Loucy (cell line): ENCODE data around the gene DMRTB1.

Experiments used
- H2AFZ ChIP-seq: fragments of 200-600 bp; sonication (generic); 2 replicates; pipeline ENCODE4 v1.6.0; 2016; ENCODE audit warnings: antibody characterized with exemption, mild to moderate bottlenecking, low read length, moderate library complexity
- H3F3A ChIP-seq: fragments of 200-600 bp; 2 replicates; pipeline ENCODE4 v1.6.0; 2016; ENCODE audit warnings: antibody characterized with exemption, low read depth, mild to moderate bottlenecking
- H3K27me3 ChIP-seq: fragments of 200-600 bp; sonication (generic); 2 replicates; pipeline ENCODE4 v1.6.1; 2014; ENCODE audit warnings: low read length, mild to moderate bottlenecking; ENCODE audit not compliant: insufficient read depth, poor library complexity, severe bottlenecking
- H3K36me3 ChIP-seq: fragments of 200-600 bp; sonication (generic); 2 replicates; pipeline ENCODE4 v1.6.1; 2016; ENCODE audit warnings: low read length; ENCODE audit not compliant: insufficient read depth
- H3K4me1 ChIP-seq: fragments of 200-600 bp; sonication (generic); 2 replicates; pipeline ENCODE4 v1.5.1; 2014; ENCODE audit warnings: low read length, mild to moderate bottlenecking; ENCODE audit not compliant: insufficient read depth, poor library complexity, severe bottlenecking
- H3K4me2 ChIP-seq: fragments of 200-600 bp; sonication (generic); 2 replicates; pipeline ENCODE4 v1.6.0; 2014; ENCODE audit warnings: antibody characterized with exemption, low read length, low read depth, mild to moderate bottlenecking; ENCODE audit not compliant: poor library complexity, severe bottlenecking
- H3K4me3 ChIP-seq: fragments of 200-600 bp; sonication (generic); 2 replicates; pipeline ENCODE4 v1.5.1; 2014; ENCODE audit warnings: low read length, mild to moderate bottlenecking, mixed read lengths; ENCODE audit not compliant: poor library complexity, severe bottlenecking
- H3K79me2 ChIP-seq: fragments of 200-600 bp; sonication (generic); 2 replicates; pipeline ENCODE4 v1.6.1; 2014; ENCODE audit warnings: low read length; ENCODE audit not compliant: insufficient read depth
- H3K9ac ChIP-seq: fragments of 200-600 bp; sonication (generic); 2 replicates; pipeline ENCODE4 v1.6.0; 2014; ENCODE audit warnings: mild to moderate bottlenecking, low read depth, low read length, moderate library complexity; ENCODE audit not compliant: poor library complexity, severe bottlenecking
- H3K9me2 ChIP-seq: fragments of 200-600 bp; sonication (generic); replicated peaks from 2 replicates; pipeline ENCODE4 v1.6.1; 2016; ENCODE audit warnings: low read depth, low read length, mixed read lengths
- H3K9me3 ChIP-seq: fragments of 200-600 bp; sonication (generic); 2 replicates; pipeline ENCODE4 v1.6.1; 2014; ENCODE audit warnings: mild to moderate bottlenecking, antibody characterized with exemption, low read length, low read depth; ENCODE audit not compliant: insufficient read depth
- H4K20me1 ChIP-seq: fragments of 200-600 bp; sonication (generic); 2 replicates; pipeline ENCODE4 v1.6.0; 2014; ENCODE audit warnings: antibody characterized with exemption, low read length, mild to moderate bottlenecking; ENCODE audit not compliant: insufficient read depth, poor library complexity, severe bottlenecking
- EZH2phosphoT487 ChIP-seq: fragments of 200-600 bp; IDR thresholded peaks from 2 replicates; pipeline ENCODE4 v1.6.1; 2018; ENCODE audit warnings: antibody characterized with exemption, mild to moderate bottlenecking, moderate library complexity, borderline replicate concordance
- TF ChIP-seq, protein P1 (sequence below): fragments of 200-600 bp; sonication (generic); conservative IDR thresholded peaks from 2 replicates; pipeline ENCODE4 v1.5.1; 2014; ENCODE audit warnings: mild to moderate bottlenecking, antibody characterized with exemption, low read length

DMRTB1 gene

DNA sequence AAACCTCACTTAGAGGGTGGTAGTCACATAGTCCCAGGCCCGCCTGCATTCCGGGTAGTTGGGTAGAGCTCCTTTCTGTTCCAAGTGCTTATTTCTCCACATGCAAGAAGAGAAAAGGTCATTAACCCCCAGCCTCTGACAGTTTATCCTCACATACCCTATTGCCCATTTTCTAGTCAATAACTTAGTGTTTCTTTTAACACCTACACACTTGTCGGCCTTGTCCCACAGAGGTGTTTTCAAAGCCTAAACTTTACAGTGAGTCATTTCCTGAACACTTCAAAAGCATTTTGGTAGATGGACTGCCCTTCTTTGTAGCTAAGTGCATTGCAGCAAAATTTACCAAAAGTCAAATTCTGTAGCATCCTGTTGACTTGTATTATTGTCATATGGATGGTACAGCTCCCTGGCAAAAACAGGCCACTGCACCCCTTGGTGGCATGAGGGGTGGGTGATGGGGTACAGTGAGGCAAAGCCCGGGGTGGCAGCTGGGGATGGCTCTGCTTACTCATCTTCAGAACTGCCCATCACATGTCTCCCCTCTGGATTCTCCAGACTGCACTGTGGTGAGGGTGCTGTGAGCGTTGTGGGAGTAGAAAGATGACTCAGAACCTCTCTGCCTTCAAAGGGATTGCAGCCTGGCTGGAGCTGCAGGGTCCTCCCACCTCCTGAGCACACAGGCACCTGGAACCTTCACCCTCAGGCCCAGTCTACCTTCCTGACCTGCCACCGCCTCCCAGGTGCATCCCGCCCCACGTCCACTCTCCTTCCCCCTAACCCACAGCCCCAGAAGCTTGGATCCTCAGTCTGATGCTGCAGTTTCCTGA is 45.8 kb upstream of the DMRTB1 start:
- H2AFZ ChIP-seq = peak overlapping the region; percentile 18; the same call in 1 of the 2 replicates
- peak overlapping the region; percentile 34 for H3K9ac ChIP-seq
- no peaks in the 10 kb centered on the region for H3K36me3 ChIP-seq
- H3K27me3 ChIP-seq = no peaks in the 10 kb centered on the region
- H4K20me1 ChIP-seq = no peaks in the 10 kb centered on the region
- H3K79me2 ChIP-seq = no peaks in the 10 kb centered on the region
- H3K9me2 ChIP-seq = no peaks in the 10 kb centered on the region
- H3K4me2 ChIP-seq = peak overlapping the region; percentile 52
- H3K4me1 ChIP-seq = peaks cover 42% of the 10 kb centered on the region
- peak overlapping the region; percentile 16 for H3K4me3 ChIP-seq
- H3F3A ChIP-seq = peaks cover 3% of the 10 kb centered on the region; the same call in 1 of the 2 replicates
- TF ChIP-seq, protein P1, sequence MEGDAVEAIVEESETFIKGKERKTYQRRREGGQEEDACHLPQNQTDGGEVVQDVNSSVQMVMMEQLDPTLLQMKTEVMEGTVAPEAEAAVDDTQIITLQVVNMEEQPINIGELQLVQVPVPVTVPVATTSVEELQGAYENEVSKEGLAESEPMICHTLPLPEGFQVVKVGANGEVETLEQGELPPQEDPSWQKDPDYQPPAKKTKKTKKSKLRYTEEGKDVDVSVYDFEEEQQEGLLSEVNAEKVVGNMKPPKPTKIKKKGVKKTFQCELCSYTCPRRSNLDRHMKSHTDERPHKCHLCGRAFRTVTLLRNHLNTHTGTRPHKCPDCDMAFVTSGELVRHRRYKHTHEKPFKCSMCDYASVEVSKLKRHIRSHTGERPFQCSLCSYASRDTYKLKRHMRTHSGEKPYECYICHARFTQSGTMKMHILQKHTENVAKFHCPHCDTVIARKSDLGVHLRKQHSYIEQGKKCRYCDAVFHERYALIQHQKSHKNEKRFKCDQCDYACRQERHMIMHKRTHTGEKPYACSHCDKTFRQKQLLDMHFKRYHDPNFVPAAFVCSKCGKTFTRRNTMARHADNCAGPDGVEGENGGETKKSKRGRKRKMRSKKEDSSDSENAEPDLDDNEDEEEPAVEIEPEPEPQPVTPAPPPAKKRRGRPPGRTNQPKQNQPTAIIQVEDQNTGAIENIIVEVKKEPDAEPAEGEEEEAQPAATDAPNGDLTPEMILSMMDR = no peak
- TF ChIP-seq EZH2phosphoT487 = no peak
- no peaks in the 10 kb centered on the region for H3K9me3 ChIP-seq

GRCh38 chr1:53414632-53415031 is 44.6 kb upstream of the DMRTB1 start:
- Histone ChIP-seq H3K36me3 (no peaks in the 10 kb centered on the region), H3K4me3 (no peak overlapping the region), H3K9ac (no peak overlapping the region), H4K20me1 (no peaks in the 10 kb centered on the region), H3K27me3 (no peaks in the 10 kb centered on the region), H3K79me2 (no peaks in the 10 kb centered on the region), H3K9me3 (no peaks in the 10 kb centered on the region), H3K4me1 (peaks cover 42% of the 10 kb centered on the region), H3K4me2 (no peak overlapping the region), H3K9me2 (no peaks in the 10 kb centered on the region), H2AFZ (no peak overlapping the region), H3F3A (peaks cover 3% of the 10 kb centered on the region; the same call in 1 of the 2 replicates)
- TF ChIP-seq, protein P1 = no peak
- TF ChIP-seq EZH2phosphoT487 = no peak

DNA sequence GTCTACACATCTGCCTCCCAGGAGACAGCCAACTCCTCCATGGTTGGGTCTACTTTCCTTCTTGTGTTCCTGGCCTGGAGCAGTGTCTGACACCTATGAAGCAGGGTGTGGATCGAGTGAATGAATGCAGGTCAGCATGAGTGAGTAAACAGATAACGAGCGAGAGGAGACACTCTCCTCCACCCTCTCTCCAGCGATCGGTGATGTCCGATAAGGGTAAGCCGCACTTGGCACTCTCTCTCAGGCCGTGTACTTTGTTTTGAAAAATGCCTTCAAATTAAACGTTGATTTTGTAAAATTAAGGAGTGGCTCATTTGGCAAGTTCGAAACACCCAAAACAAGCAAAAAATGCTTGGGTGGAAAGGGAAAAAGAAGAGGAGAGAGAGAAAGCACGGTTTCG is 43.8 kb upstream of the DMRTB1 start:
- H3K36me3 ChIP-seq = no peaks in the 10 kb centered on the region
- no peak overlapping the region for H3K4me3 ChIP-seq
- no peak overlapping the region for H3K4me2 ChIP-seq
- H2AFZ ChIP-seq = no peak overlapping the region
- no peaks in the 10 kb centered on the region for H3K9me3 ChIP-seq
- TF ChIP-seq, protein P1 = no peak
- TF ChIP-seq EZH2phosphoT487 = no peak
- no peaks in the 10 kb centered on the region for H4K20me1 ChIP-seq
- no peak overlapping the region for H3K9ac ChIP-seq
- H3F3A ChIP-seq = peaks cover 3% of the 10 kb centered on the region; the same call in 1 of the 2 replicates
- no peaks in the 10 kb centered on the region for H3K27me3 ChIP-seq
- no peaks in the 10 kb centered on the region for H3K9me2 ChIP-seq
- no peaks in the 10 kb centered on the region for H3K79me2 ChIP-seq
- H3K4me1 ChIP-seq = peaks cover 37% of the 10 kb centered on the region
